Gastrocnemius medialis (tissue), 4 donors: Measurements from ENCODE around the gene DNAJB4.

Experiments
- POLR2A ChIP-seq, 2 donors: fragments of 450-650 bp; IDR thresholded peaks; one replicate each; pipeline ENCODE4 v1.6.1; 2017; ENCODE audit warnings: antibody characterized with exemption in 2 of 2, mild to moderate bottlenecking in 2 of 2, moderate library complexity in 2 of 2
- TF ChIP-seq, protein P1 (sequence below), 5 experiments: fragments of 450-650 bp in 3 of 5; fragments of 200-600 bp in 2 of 5; sonication (generic) in 2 of 5; IDR thresholded peaks in 4 of 5; conservative IDR thresholded peaks in 1 of 5; 1 replicate in 4 of 5; 2 replicates in 1 of 5; pipeline ENCODE4 v1.5.1; 2016 to 2019; ENCODE audit warnings: antibody characterized with exemption in 5 of 5, mild to moderate bottlenecking in 3 of 5, moderate library complexity in 3 of 5

DNA sequence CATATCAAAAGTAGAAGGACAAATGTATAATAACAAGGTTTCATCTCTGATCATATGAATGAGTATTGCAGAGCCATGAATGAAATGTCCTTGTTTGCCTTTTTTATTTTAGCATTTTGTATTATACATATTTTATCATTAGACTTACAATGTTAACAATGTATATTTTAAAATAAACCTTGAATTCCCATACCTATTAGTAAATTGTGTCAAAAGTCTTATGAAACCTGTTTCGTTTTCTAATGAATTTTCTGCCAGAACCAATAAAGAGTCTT is 646 bp downstream of the DNAJB4 start:
- TF ChIP-seq, protein P1, sequence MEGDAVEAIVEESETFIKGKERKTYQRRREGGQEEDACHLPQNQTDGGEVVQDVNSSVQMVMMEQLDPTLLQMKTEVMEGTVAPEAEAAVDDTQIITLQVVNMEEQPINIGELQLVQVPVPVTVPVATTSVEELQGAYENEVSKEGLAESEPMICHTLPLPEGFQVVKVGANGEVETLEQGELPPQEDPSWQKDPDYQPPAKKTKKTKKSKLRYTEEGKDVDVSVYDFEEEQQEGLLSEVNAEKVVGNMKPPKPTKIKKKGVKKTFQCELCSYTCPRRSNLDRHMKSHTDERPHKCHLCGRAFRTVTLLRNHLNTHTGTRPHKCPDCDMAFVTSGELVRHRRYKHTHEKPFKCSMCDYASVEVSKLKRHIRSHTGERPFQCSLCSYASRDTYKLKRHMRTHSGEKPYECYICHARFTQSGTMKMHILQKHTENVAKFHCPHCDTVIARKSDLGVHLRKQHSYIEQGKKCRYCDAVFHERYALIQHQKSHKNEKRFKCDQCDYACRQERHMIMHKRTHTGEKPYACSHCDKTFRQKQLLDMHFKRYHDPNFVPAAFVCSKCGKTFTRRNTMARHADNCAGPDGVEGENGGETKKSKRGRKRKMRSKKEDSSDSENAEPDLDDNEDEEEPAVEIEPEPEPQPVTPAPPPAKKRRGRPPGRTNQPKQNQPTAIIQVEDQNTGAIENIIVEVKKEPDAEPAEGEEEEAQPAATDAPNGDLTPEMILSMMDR (IDR thresholded peaks at IDR 0.05 in 4 of 5, conservative IDR thresholded peaks at IDR 0.05 in 1 of 5), result no peak
- no peak for TF ChIP-seq POLR2A (IDR thresholded peaks at IDR 0.05)
